Neural cell (in vitro differentiated cells): ENCODE data around the gene ENDOU. TPM values are rescaled to one million over a fixed set of nuclear protein-coding genes. Genes with fewer than 3 reads are reported as not detected.

ENCODE experiments used
- H2AFZ ChIP-seq: fragments of 200-600, 300-800 bp; sonication (generic), shearing (Covaris generic); 2 replicates; pipeline ENCODE4 v1.6.0; 2014; ENCODE audit warnings: low read depth, mild to moderate bottlenecking, antibody characterized with exemption, low read length, moderate library complexity
- H3F3A ChIP-seq: fragments of 200-600 bp; shearing (Covaris generic); 2 replicates; pipeline ENCODE4 v1.6.1; 2016; ENCODE audit warnings: mild to moderate bottlenecking, moderate library complexity, mixed read lengths, antibody characterized with exemption, low read length; ENCODE audit not compliant: insufficient read depth, poor library complexity, severe bottlenecking
- H3K27ac ChIP-seq: fragments of 200-600, 300-800 bp; sonication (generic), shearing (Covaris generic); 2 replicates; pipeline ENCODE4 v1.5.1; 2014; ENCODE audit warnings: mild to moderate bottlenecking, low read length, moderate library complexity
- H3K27me3 ChIP-seq: fragments of 300-800, 200-600 bp; sonication (generic), shearing (Covaris generic); 2 replicates; pipeline ENCODE4 v1.6.0; 2014; ENCODE audit warnings: mild to moderate bottlenecking, low read depth, low read length, moderate library complexity; ENCODE audit not compliant: insufficient read depth
- H3K36me3 ChIP-seq: fragments of 300-800, 200-600 bp; sonication (generic), shearing (Covaris generic); 2 replicates; pipeline ENCODE4 v1.5.1; 2014; ENCODE audit warnings: mild to moderate bottlenecking, antibody characterized with exemption, low read length, moderate library complexity; ENCODE audit not compliant: insufficient read depth
- H3K4me2 ChIP-seq: fragments of 300-800, 200-600 bp; sonication (generic), shearing (Covaris generic); 2 replicates; pipeline ENCODE4 v1.6.0; 2014; ENCODE audit warnings: mild to moderate bottlenecking, low read length
- H3K4me3 ChIP-seq: fragments of 300-800, 200-600 bp; sonication (generic), shearing (Covaris generic); 2 replicates; pipeline ENCODE4 v1.5.1; 2014; ENCODE audit warnings: mild to moderate bottlenecking, low read length, moderate library complexity
- H3K79me2 ChIP-seq: fragments of 200-600 bp; shearing (Covaris generic); replicated peaks from 2 replicates; pipeline ENCODE4 v1.6.0; 2014; ENCODE audit warnings: mild to moderate bottlenecking, low read length, moderate library complexity; ENCODE audit not compliant: insufficient read depth
- H3K9ac ChIP-seq: fragments of 300-800, 200-600 bp; sonication (generic), shearing (Covaris generic); 2 replicates; pipeline ENCODE4 v1.6.1; 2016; ENCODE audit warnings: mild to moderate bottlenecking, low read length, mixed read lengths
- H3K9me2 ChIP-seq: fragments of 200-600 bp; shearing (Covaris generic); 2 replicates; pipeline ENCODE4 v1.6.1; 2016; ENCODE audit warnings: mild to moderate bottlenecking, low read length, mixed read lengths; ENCODE audit not compliant: insufficient read depth
- H3K9me3 ChIP-seq: fragments of 200-600, 300-800 bp; sonication (generic), shearing (Covaris generic); 2 replicates; pipeline ENCODE4 v1.6.1; 2016; ENCODE audit warnings: mild to moderate bottlenecking, mixed run types, low read length, moderate library complexity, mixed read lengths
- H4K20me1 ChIP-seq: fragments of 200-600 bp; shearing (Covaris generic); 2 replicates; pipeline ENCODE4 v1.6.1; 2016; ENCODE audit warnings: mild to moderate bottlenecking, mixed run types; ENCODE audit not compliant: insufficient read depth
- CTCF ChIP-seq: fragments of 450-650 bp; IDR thresholded peaks from 2 replicates; pipeline ENCODE4 v1.5.1; 2014; ENCODE audit warnings: antibody characterized with exemption, mild to moderate bottlenecking, moderate library complexity; ENCODE audit not compliant: poor library complexity, severe bottlenecking
- EP300 ChIP-seq: fragments of 450-650 bp; conservative IDR thresholded peaks from 2 replicates; pipeline ENCODE4 v1.6.1; 2014; ENCODE audit warnings: antibody characterized with exemption, mild to moderate bottlenecking, moderate library complexity; ENCODE audit not compliant: poor library complexity, severe bottlenecking
- EZH2 ChIP-seq: fragments of 200-600, 300-800 bp; shearing (Covaris generic), sonication (generic); IDR thresholded peaks from 2 replicates; pipeline ENCODE4 v1.6.1; 2014; ENCODE audit warnings: antibody characterized with exemption, low read length, borderline replicate concordance, mild to moderate bottlenecking; ENCODE audit not compliant: insufficient read depth, poor library complexity, severe bottlenecking
- MXI1 ChIP-seq: fragments of 450-650 bp; conservative IDR thresholded peaks from 2 replicates; pipeline ENCODE4 v1.6.1; 2014; ENCODE audit warnings: antibody characterized with exemption, mild to moderate bottlenecking; ENCODE audit not compliant: poor library complexity, severe bottlenecking
- POLR2AphosphoS5 ChIP-seq: IDR thresholded peaks from 2 replicates; pipeline ENCODE4 v1.6.1; 2012
- RAD21 ChIP-seq: fragments of 450-650 bp; conservative IDR thresholded peaks from 2 replicates; pipeline ENCODE4 v1.6.1; 2014; ENCODE audit warnings: antibody characterized with exemption, mild to moderate bottlenecking, moderate library complexity
- REST ChIP-seq: IDR thresholded peaks from 2 replicates; pipeline ENCODE4 v1.6.1; 2012; ENCODE audit warnings: borderline replicate concordance
- SMC3 ChIP-seq: fragments of 450-650 bp; conservative IDR thresholded peaks from 2 replicates; pipeline ENCODE4 v1.6.1; 2014; ENCODE audit warnings: antibody characterized with exemption, mild to moderate bottlenecking, moderate library complexity; ENCODE audit not compliant: poor library complexity
- TAF1 ChIP-seq: IDR thresholded peaks from 2 replicates; pipeline ENCODE4 v1.6.1; 2012; ENCODE audit warnings: low read depth
- polyA plus RNA-seq: library from polyadenylated mRNA; depleted of rRNA; stranded (reverse); fragments of >200 nt; gene quantifications from 2 replicates; pipeline ENCODE4 v1.2.3, GENCODE V29; 2014

ENDOU gene
- polyA plus RNA-seq, 1 donor from 2014 or later, result not detected

GRCh38 chr12:47712171-47712570 lies 13.1 kb downstream of the ENDOU start:
- Histone ChIP-seq H3K9me2 (no peaks in the 10 kb centered on the region), H3K9ac (no peak overlapping the region), H3K9me3 (no peaks in the 10 kb centered on the region), H4K20me1 (no peaks in the 10 kb centered on the region), H3K4me2 (no peak overlapping the region), H3K36me3 (no peaks in the 10 kb centered on the region), H3K27ac (no peak overlapping the region), H3K79me2 (no peaks in the 10 kb centered on the region), H3K27me3 (no peaks in the 10 kb centered on the region), H3F3A (no peaks in the 10 kb centered on the region), H3K4me3 (no peak overlapping the region), H2AFZ (no peak overlapping the region)
- TF ChIP-seq SMC3 (no peak), EZH2 (no peak), TAF1 (no peak), POLR2AphosphoS5 (no peak), RAD21 (no peak), MXI1 (no peak), EP300 (no peak), REST (no peak), CTCF (no peak)

GRCh38 chr12:47711448-47711847 lies 13.8 kb downstream of the ENDOU start:
- no peak overlapping the region for H3K4me3 ChIP-seq
- no peak overlapping the region for H2AFZ ChIP-seq
- H3K4me2 ChIP-seq, result no peak overlapping the region
- H3K27ac ChIP-seq, result no peak overlapping the region
- H3K9ac ChIP-seq, result no peak overlapping the region
- no peaks in the 10 kb centered on the region for H3F3A ChIP-seq
- H3K9me3 ChIP-seq, result no peaks in the 10 kb centered on the region
- no peaks in the 10 kb centered on the region for H4K20me1 ChIP-seq
- no peaks in the 10 kb centered on the region for H3K27me3 ChIP-seq
- TF ChIP-seq SMC3 (no peak), POLR2AphosphoS5 (no peak), TAF1 (no peak), EZH2 (no peak), CTCF (no peak), EP300 (no peak), REST (no peak), MXI1 (no peak), RAD21 (no peak)
- H3K9me2 ChIP-seq, result no peaks in the 10 kb centered on the region
- no peaks in the 10 kb centered on the region for H3K79me2 ChIP-seq
- H3K36me3 ChIP-seq, result no peaks in the 10 kb centered on the region
